ENCODE data around the gene KIF9. TPM values are rescaled to one million over a fixed set of nuclear protein-coding genes. Genes with fewer than 3 reads are reported as not detected.
A peak's percentile ranks its signal among the peaks of the same experiment; 100 is the strongest.
"Not testable (repeated sequence)": the region's sequence is repeated elsewhere in the genome, so short reads cannot be mapped to it uniquely, and the experiment has no call there.

The KIF9 gene
- total RNA-seq: 6.9 TPM
- long read RNA-seq, partial matches to known transcripts: 1 of 7 reads
- long read RNA-seq, other reads (novel, unspliced or antisense): 2 of 7 reads

- no peak for TF ChIP-seq CTCF (IDR thresholded peaks at IDR 0.05)
- Histone ChIP-seq H3K4me3 (peak within 1 kb of the TSS; percentile 81), H3K27ac (peak within 1 kb of the TSS; percentile 96), H3K9me3 (no peaks in the 10 kb centered on the region), H3K27me3 (no peaks in the 10 kb centered on the region), H3K4me1 (peaks cover 23% of the 10 kb centered on the region), H3K36me3 (peaks cover 3% of the 10 kb centered on the region)
- intact Hi-C loops (cut with DNase I): no loop called here
- DNase-seq (peak; percentile 97), ATAC-seq (peak; percentile 96)
Observed at GRCh38 chr3:47282424-47283192, at the start of gene KIF9, which contains the start of gene KLHL18. KIF9 (minus strand) TSS chr3:47282799; CDS start chr3:47277374, 5,425 bp downstream. KLHL18 (plus strand) TSS chr3:47282944; CDS start chr3:47282966, 22 bp downstream.

GRCh38 chr3:47324278-47324865 is 41.8 kb upstream of the KIF9 start:
- Histone ChIP-seq H3K36me3 (peaks cover 74% of the 10 kb centered on the region), H3K4me3 (no peak overlapping the region), H3K4me1 (no peaks in the 10 kb centered on the region), H3K27ac (no peak overlapping the region), H3K9me3 (no peaks in the 10 kb centered on the region), H3K27me3 (no peaks in the 10 kb centered on the region)
- ATAC-seq (peak; percentile 96), DNase-seq (no peak)
- peak; percentile 66 for TF ChIP-seq CTCF (IDR thresholded peaks at IDR 0.05)
- intact Hi-C loops (cut with DNase I): no loop called here

GRCh38 chr3:47323431-47324277 is 41.1 kb upstream of the KIF9 start:
- DNase-seq (no peak), ATAC-seq (peak; percentile 13)
- H3K36me3 ChIP-seq: peaks cover 72% of the 10 kb centered on the region
- no peak overlapping the region for H3K4me3 ChIP-seq
- H3K9me3 ChIP-seq: no peaks in the 10 kb centered on the region
- peaks cover 3% of the 10 kb centered on the region for H3K4me1 ChIP-seq
- no peaks in the 10 kb centered on the region for H3K27me3 ChIP-seq
- H3K27ac ChIP-seq: no peak overlapping the region
- no peak for TF ChIP-seq CTCF (IDR thresholded peaks at IDR 0.05)
- intact Hi-C loops (cut with DNase I): no loop called here

- DNase-seq (no peak), ATAC-seq (no peak)
- intact Hi-C loops (cut with DNase I): no loop called here
- H3K27me3 ChIP-seq: no peaks in the 10 kb centered on the region
- H3K36me3 ChIP-seq: peaks cover 48% of the 10 kb centered on the region
- H3K27ac ChIP-seq: no peak overlapping the region
- no peak overlapping the region for H3K4me3 ChIP-seq
- no peak for TF ChIP-seq CTCF (IDR thresholded peaks at IDR 0.05)
- H3K9me3 ChIP-seq: no peaks in the 10 kb centered on the region
- peaks cover 17% of the 10 kb centered on the region for H3K4me1 ChIP-seq
Observed at GRCh38 chr3:47319956-47320355, 37.4 kb upstream of the KIF9 start.

GRCh38 chr3:47318916-47319315 is 36.3 kb upstream of the KIF9 start:
- intact Hi-C loops (cut with DNase I): no loop called here
- H3K36me3 ChIP-seq: peaks cover 46% of the 10 kb centered on the region
- ATAC-seq (no peak), DNase-seq (no peak)
- H3K4me1 ChIP-seq: peaks cover 26% of the 10 kb centered on the region
- no peaks in the 10 kb centered on the region for H3K27me3 ChIP-seq
- H3K4me3 ChIP-seq: no peak overlapping the region
- H3K27ac ChIP-seq: no peak overlapping the region
- no peaks in the 10 kb centered on the region for H3K9me3 ChIP-seq
- no peak for TF ChIP-seq CTCF (IDR thresholded peaks at IDR 0.05)

- H3K4me3 ChIP-seq; ATAC-seq; H3K9me3 ChIP-seq; intact Hi-C loops (cut with DNase I); H3K27ac ChIP-seq; H3K27me3 ChIP-seq; DNase-seq: not testable (repeated sequence)
- Histone ChIP-seq H3K36me3 (peaks cover 20% of the 10 kb centered on the region), H3K4me1 (peaks cover 29% of the 10 kb centered on the region)
Observed at GRCh38 chr3:47316151-47316550, 33.6 kb upstream of the KIF9 start.

All from upper lobe of right lung (tissue), 1 donor.